ENCODE measurements around the gene SPEN. TPM values are rescaled to one million over a fixed set of nuclear protein-coding genes. Genes with fewer than 3 reads are reported as not detected.

Gene SPEN
- total and polyA plus RNA-seq, 9 of the 15 experiments (the other 6 are each of a cell fraction or from before 2014, with no cell fraction given), result 5.7 to 87.5 (median 27.2) TPM

DNA sequence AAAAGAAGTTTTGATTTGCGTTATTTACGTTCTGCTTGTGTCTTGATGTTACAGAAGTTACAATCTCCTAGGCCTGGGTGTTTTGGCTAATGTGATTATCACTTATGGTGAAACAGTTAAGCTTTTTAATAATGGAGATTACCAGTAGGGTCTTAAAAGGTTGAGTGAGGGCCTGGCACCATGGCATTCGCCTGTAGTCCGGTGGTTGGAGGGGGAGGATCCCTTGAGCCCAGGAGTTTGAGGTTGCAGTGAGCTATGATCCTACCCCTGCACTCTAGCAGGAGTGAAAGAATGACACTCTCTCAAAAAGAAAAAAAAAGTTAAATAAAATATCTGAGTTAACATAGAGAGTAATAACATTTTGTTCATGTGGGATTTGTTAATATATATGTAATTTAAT lies 8.8 kb upstream of the SPEN start:
- intact Hi-C loops (cut with micrococcal nuclease), result loop anchor here (10.0 kb wide), 1 partner anchor 314 kb away; the partner anchor contains the start of genes CASP9 and DNAJC16
- TF ChIP-seq NFRKB (IDR thresholded peaks at IDR 0.05; ENCODE audit: low read depth), result no peak
- TF ChIP-seq PHF20 (IDR thresholded peaks at IDR 0.05; ENCODE audit: partially characterized antibody), result no peak
- TF ChIP-seq, protein P1, sequence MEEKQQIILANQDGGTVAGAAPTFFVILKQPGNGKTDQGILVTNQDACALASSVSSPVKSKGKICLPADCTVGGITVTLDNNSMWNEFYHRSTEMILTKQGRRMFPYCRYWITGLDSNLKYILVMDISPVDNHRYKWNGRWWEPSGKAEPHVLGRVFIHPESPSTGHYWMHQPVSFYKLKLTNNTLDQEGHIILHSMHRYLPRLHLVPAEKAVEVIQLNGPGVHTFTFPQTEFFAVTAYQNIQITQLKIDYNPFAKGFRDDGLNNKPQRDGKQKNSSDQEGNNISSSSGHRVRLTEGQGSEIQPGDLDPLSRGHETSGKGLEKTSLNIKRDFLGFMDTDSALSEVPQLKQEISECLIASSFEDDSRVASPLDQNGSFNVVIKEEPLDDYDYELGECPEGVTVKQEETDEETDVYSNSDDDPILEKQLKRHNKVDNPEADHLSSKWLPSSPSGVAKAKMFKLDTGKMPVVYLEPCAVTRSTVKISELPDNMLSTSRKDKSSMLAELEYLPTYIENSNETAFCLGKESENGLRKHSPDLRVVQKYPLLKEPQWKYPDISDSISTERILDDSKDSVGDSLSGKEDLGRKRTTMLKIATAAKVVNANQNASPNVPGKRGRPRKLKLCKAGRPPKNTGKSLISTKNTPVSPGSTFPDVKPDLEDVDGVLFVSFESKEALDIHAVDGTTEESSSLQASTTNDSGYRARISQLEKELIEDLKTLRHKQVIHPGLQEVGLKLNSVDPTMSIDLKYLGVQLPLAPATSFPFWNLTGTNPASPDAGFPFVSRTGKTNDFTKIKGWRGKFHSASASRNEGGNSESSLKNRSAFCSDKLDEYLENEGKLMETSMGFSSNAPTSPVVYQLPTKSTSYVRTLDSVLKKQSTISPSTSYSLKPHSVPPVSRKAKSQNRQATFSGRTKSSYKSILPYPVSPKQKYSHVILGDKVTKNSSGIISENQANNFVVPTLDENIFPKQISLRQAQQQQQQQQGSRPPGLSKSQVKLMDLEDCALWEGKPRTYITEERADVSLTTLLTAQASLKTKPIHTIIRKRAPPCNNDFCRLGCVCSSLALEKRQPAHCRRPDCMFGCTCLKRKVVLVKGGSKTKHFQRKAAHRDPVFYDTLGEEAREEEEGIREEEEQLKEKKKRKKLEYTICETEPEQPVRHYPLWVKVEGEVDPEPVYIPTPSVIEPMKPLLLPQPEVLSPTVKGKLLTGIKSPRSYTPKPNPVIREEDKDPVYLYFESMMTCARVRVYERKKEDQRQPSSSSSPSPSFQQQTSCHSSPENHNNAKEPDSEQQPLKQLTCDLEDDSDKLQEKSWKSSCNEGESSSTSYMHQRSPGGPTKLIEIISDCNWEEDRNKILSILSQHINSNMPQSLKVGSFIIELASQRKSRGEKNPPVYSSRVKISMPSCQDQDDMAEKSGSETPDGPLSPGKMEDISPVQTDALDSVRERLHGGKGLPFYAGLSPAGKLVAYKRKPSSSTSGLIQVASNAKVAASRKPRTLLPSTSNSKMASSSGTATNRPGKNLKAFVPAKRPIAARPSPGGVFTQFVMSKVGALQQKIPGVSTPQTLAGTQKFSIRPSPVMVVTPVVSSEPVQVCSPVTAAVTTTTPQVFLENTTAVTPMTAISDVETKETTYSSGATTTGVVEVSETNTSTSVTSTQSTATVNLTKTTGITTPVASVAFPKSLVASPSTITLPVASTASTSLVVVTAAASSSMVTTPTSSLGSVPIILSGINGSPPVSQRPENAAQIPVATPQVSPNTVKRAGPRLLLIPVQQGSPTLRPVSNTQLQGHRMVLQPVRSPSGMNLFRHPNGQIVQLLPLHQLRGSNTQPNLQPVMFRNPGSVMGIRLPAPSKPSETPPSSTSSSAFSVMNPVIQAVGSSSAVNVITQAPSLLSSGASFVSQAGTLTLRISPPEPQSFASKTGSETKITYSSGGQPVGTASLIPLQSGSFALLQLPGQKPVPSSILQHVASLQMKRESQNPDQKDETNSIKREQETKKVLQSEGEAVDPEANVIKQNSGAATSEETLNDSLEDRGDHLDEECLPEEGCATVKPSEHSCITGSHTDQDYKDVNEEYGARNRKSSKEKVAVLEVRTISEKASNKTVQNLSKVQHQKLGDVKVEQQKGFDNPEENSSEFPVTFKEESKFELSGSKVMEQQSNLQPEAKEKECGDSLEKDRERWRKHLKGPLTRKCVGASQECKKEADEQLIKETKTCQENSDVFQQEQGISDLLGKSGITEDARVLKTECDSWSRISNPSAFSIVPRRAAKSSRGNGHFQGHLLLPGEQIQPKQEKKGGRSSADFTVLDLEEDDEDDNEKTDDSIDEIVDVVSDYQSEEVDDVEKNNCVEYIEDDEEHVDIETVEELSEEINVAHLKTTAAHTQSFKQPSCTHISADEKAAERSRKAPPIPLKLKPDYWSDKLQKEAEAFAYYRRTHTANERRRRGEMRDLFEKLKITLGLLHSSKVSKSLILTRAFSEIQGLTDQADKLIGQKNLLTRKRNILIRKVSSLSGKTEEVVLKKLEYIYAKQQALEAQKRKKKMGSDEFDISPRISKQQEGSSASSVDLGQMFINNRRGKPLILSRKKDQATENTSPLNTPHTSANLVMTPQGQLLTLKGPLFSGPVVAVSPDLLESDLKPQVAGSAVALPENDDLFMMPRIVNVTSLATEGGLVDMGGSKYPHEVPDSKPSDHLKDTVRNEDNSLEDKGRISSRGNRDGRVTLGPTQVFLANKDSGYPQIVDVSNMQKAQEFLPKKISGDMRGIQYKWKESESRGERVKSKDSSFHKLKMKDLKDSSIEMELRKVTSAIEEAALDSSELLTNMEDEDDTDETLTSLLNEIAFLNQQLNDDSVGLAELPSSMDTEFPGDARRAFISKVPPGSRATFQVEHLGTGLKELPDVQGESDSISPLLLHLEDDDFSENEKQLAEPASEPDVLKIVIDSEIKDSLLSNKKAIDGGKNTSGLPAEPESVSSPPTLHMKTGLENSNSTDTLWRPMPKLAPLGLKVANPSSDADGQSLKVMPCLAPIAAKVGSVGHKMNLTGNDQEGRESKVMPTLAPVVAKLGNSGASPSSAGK (IDR thresholded peaks at IDR 0.05), result no peak
- TF ChIP-seq ZNF134 (CRISPR knock-in tag; conservative IDR thresholded peaks at IDR 0.05), result no peak
- TF ChIP-seq NR2C1 (IDR thresholded peaks at IDR 0.05), result no peak
- no peak for TF ChIP-seq NR2C1 (tag; IDR thresholded peaks at IDR 0.05)
- TF ChIP-seq SMARCB1 (IDR thresholded peaks at IDR 0.05; ENCODE audit: insufficient read length, low read depth), result no peak
- TF ChIP-seq, protein P2, sequence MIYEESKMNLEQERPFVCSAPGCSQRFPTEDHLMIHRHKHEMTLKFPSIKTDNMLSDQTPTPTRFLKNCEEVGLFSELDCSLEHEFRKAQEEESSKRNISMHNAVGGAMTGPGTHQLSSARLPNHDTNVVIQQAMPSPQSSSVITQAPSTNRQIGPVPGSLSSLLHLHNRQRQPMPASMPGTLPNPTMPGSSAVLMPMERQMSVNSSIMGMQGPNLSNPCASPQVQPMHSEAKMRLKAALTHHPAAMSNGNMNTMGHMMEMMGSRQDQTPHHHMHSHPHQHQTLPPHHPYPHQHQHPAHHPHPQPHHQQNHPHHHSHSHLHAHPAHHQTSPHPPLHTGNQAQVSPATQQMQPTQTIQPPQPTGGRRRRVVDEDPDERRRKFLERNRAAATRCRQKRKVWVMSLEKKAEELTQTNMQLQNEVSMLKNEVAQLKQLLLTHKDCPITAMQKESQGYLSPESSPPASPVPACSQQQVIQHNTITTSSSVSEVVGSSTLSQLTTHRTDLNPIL (CRISPR knock-in tag; IDR thresholded peaks at IDR 0.05), result no peak
- TF ChIP-seq CEBPB (tag; IDR thresholded peaks at IDR 0.05), result no peak
- no peak for TF ChIP-seq JUNB (CRISPR knock-in tag; conservative IDR thresholded peaks at IDR 0.05)
- no peak for TF ChIP-seq HDAC8 (tag; IDR thresholded peaks at IDR 0.05)
- no peak for TF ChIP-seq KAT7 (CRISPR knock-in tag; IDR thresholded peaks at IDR 0.05; ENCODE audit: borderline replicate concordance)

More for the DNA sequence above, 8.8 kb upstream of the SPEN start:
- H3K9ac ChIP-seq (ENCODE audit: insufficient read depth in 1 of 2, low read depth in 2 of 2, low read length in 2 of 2), result no peak overlapping the region
- no peak overlapping the region for H3K27ac ChIP-seq (ENCODE audit: extremely low read depth, low read depth, low read length)
- POLR2A ChIA-PET, result interaction anchor here (0.6 to 4.5 kb wide), 3 partner anchors 10 to 1613 kb away, joined by 3 to 96 read pairs (median 3); partner anchors contain the start of gene SPEN
- no peaks in the 10 kb centered on the region for H3K27me3 ChIP-seq (ENCODE audit: control insufficient read depth in 2 of 2, insufficient read depth in 2 of 2, low read length in 2 of 2)
- no peaks in the 10 kb centered on the region for H3K9me1 ChIP-seq (ENCODE audit: control insufficient read depth, insufficient read depth, low read length)
- ATAC-seq, result no peak
- in situ Hi-C loops (cut with MboI), result no loop called here
- peaks cover 0 to 30% of the 10 kb centered on the region in 2 experiments; a peak in 3 of 5 replicates for H3K4me1 ChIP-seq (replicated peaks in 1 of 2; ENCODE audit: control insufficient read depth in 2 of 2, insufficient read depth in 2 of 2, low read length in 2 of 2)
- BruUV-seq (replicated peaks), result no TSS peak
- 78% methylated on average over 4 of the region's 4 CpGs for WGBS (ENCODE audit: insufficient coverage, low coverage, missing lambda C conversion rate)
- no peak for FAIRE-seq
- H4K20me1 ChIP-seq (replicated peaks; ENCODE audit: control insufficient read depth, insufficient read depth, low read length), result no peaks in the 10 kb centered on the region
- H3K36me3 ChIP-seq (ENCODE audit: control insufficient read depth, insufficient read depth, low read length), result no peaks in the 10 kb centered on the region
- H3K9me3 ChIP-seq (replicated peaks; ENCODE audit: control insufficient read depth, insufficient read depth, low read depth, low read length), result no peaks in the 10 kb centered on the region
- H2AFZ ChIP-seq (ENCODE audit: low read depth, low read length), result no peak overlapping the region
- no peak overlapping the region for H3K4me2 ChIP-seq (ENCODE audit: insufficient read depth, low read length)
- H3K79me2 ChIP-seq (ENCODE audit: control insufficient read depth, insufficient read depth, low read length), result peaks cover 27% of the 10 kb centered on the region
- CTCF ChIA-PET (ENCODE audit: low intra/inter-chr PET ratio), result no interaction called here
- H3K4me3 ChIP-seq, result no peak overlapping the region
- no peak for DNase-seq (ENCODE audit: extremely low read depth in 1 of 4, low spot score in 3 of 4)

Measured in K562 (cell line).